NT2/D1 (cell line): ENCODE results near the gene SDSL.

Experiments used
- SUZ12 ChIP-seq: IDR thresholded peaks from 2 replicates; pipeline ENCODE4 v1.6.1; 2011; ENCODE audit not compliant: insufficient read length, insufficient read depth; ENCODE audit errors: extremely low read depth
- YY1 ChIP-seq: IDR thresholded peaks from 2 replicates; pipeline ENCODE4 v1.6.1; 2011; ENCODE audit not compliant: insufficient read length, insufficient read depth
- ZNF274 ChIP-seq: IDR thresholded peaks from 2 replicates; pipeline ENCODE4 v1.6.1; 2011; ENCODE audit warnings: mild to moderate bottlenecking, low read depth, low read length

GRCh38 chr12:113392520-113392919 lies 29.7 kb upstream of the SDSL start:
- no peak for TF ChIP-seq YY1
- no peak for TF ChIP-seq ZNF274
- no peak for TF ChIP-seq SUZ12
